Common myeloid progenitor, CD34-positive (primary cell): ENCODE data around the gene STAT5B.

ENCODE experiments used
- CTCF ChIA-PET: fragments of 350-600 bp; sonication (Branson Sonifier 250); formaldehyde crosslinking; loops from one replicate; lab custom pipeline; 2021; ENCODE audit warnings: antibody characterized with exemption; lab: Charles Lee
- POLR2A ChIA-PET: fragments of 350-600 bp; sonication (Branson Sonifier 250); formaldehyde crosslinking; loops from one replicate; lab custom pipeline; 2021; ENCODE audit warnings: antibody characterized with exemption; lab: Charles Lee
- DNase-seq, 3 donors: peaks; one replicate each; pipeline versions ENCODE4 v3.0.0 to v3.0.0-alpha.2; 2013
- H3K27ac ChIP-seq, 2 experiments: 1 replicate in 1 of 2; 2 replicates in 1 of 2; pipeline ENCODE4 v1.7.0; 2013; ENCODE audit warnings: inconsistent platforms in 2 of 2, low read length in 2 of 2, mild to moderate bottlenecking in 2 of 2, low read depth in 1 of 2, moderate library complexity in 1 of 2; ENCODE audit not compliant: severe bottlenecking in 2 of 2, insufficient read depth in 1 of 2, poor library complexity in 1 of 2
- H3K27me3 ChIP-seq, 5 experiments: replicated peaks in 2 of 5; 1 replicate in 3 of 5; 2 replicates in 2 of 5; pipeline versions ENCODE4 v1.6.1 to v1.7.0; 2013; ENCODE audit warnings: low read length in 4 of 5, mild to moderate bottlenecking in 2 of 5, moderate library complexity in 2 of 5, inconsistent platforms in 1 of 5; ENCODE audit not compliant: insufficient read depth in 5 of 5, control insufficient read depth in 4 of 5
- H3K36me3 ChIP-seq, 4 experiments: 1 replicate in 2 of 4; 2 replicates in 2 of 4; pipeline versions ENCODE4 v1.6.1 to v1.7.0; 2013; ENCODE audit warnings: low read length in 3 of 4, control low read depth in 1 of 4, mild to moderate bottlenecking in 1 of 4; ENCODE audit not compliant: control insufficient read depth in 4 of 4, insufficient read depth in 4 of 4
- H3K4me1 ChIP-seq, 4 experiments: 1 replicate in 3 of 4; 2 replicates in 1 of 4; pipeline versions ENCODE4 v1.6.1 to v1.7.1; 2013; ENCODE audit warnings: low read length in 3 of 4, mild to moderate bottlenecking in 3 of 4, control low read depth in 1 of 4, inconsistent platforms in 1 of 4, moderate library complexity in 1 of 4; ENCODE audit not compliant: control insufficient read depth in 4 of 4, insufficient read depth in 4 of 4; ENCODE audit errors: control extremely low read depth in 1 of 4
- H3K4me3 ChIP-seq, 7 experiments: 1 replicate in 4 of 7; 2 replicates in 3 of 7; pipeline versions ENCODE4 v1.5.1 to v1.7.0; 2013; ENCODE audit warnings: mild to moderate bottlenecking in 7 of 7, low read length in 6 of 7, moderate library complexity in 6 of 7, inconsistent platforms in 2 of 7, low read depth in 2 of 7, control low read depth in 1 of 7; ENCODE audit not compliant: insufficient read depth in 4 of 7, control insufficient read depth in 1 of 7; ENCODE audit errors: extremely low read depth in 1 of 7
- H3K9me3 ChIP-seq, 5 experiments: 1 replicate in 4 of 5; 2 replicates in 1 of 5; pipeline versions ENCODE4 v1.6.1 to v1.7.1; 2013; ENCODE audit warnings: low read length in 4 of 5, mild to moderate bottlenecking in 2 of 5, inconsistent platforms in 1 of 5, low read depth in 1 of 5, moderate library complexity in 1 of 5; ENCODE audit not compliant: control insufficient read depth in 4 of 5, insufficient read depth in 2 of 5; ENCODE audit errors: control extremely low read depth in 1 of 5
- WGBS: methylation state at CpG from one replicate; pipeline ENCODE4 v1.1.5; 2013; ENCODE audit not compliant: insufficient coverage; 5-methylcytosine and 5-hydroxymethylcytosine counted together

The STAT5B gene

DNA sequence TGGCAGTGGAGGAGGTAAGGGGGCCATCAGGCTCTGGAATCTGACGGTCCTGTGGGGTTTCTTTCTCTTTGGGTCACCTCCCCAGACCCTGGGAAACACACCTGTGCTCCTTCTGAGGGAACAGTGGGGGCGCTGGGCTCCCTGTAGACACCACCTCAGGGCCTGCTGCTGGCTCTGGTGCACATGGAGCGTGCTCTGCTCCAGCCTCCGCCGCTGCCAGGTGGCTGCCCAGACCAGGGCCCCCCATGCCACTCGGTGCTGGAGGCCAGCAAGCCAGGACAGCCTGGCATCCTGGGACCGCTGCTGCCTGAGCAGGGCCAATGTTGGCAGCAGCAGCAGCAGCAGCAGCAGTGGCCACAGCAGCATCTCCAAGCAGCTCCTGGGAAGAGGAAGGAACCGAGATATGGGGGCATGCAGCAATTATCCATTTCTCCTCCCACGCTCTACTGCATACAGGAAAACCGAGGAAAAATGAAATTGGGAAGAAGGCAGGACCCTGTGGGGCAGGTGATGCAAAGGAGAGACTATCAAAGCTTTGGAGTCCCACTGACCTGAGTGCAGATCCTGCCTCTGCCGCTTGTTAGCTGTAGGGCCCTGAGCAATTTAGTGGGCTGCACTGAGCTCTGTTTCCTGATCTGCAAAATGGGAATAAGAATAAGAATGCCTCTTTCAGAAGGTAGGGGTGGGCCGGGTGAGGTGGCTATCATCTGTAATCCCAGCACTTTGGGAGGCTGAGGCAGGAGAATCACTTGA is 82.8 kb downstream of the STAT5B start:
- H3K27ac ChIP-seq: peak overlapping the region in 1 of 2 experiments; percentile 71
- H3K4me1 ChIP-seq: peaks cover 2 to 37% (median 27%) of the 10 kb centered on the region in 4 experiments
- H3K27me3 ChIP-seq: no peaks in the 10 kb centered on the region
- WGBS: 82% methylated on average over 11 of the region's 12 CpGs
- peak overlapping the region; percentile 79 to 99 (median 96) for H3K4me3 ChIP-seq
- ChIA-PET CTCF (interaction anchor here (1.1 to 4.0 kb wide), 7 partner anchors 10 to 345 kb away, joined by 3 to 14 read pairs (median 3); no protein-coding TSS in a partner anchor), POLR2A (interaction anchor here (0.6 kb wide), 1 partner anchor 81 kb away, joined by 3 read pairs; no protein-coding TSS in a partner anchor)
- no peaks in the 10 kb centered on the region for H3K9me3 ChIP-seq
- H3K36me3 ChIP-seq: peaks cover 0 to 20% (median 13%) of the 10 kb centered on the region in 4 experiments
- no peak for DNase-seq

DNA sequence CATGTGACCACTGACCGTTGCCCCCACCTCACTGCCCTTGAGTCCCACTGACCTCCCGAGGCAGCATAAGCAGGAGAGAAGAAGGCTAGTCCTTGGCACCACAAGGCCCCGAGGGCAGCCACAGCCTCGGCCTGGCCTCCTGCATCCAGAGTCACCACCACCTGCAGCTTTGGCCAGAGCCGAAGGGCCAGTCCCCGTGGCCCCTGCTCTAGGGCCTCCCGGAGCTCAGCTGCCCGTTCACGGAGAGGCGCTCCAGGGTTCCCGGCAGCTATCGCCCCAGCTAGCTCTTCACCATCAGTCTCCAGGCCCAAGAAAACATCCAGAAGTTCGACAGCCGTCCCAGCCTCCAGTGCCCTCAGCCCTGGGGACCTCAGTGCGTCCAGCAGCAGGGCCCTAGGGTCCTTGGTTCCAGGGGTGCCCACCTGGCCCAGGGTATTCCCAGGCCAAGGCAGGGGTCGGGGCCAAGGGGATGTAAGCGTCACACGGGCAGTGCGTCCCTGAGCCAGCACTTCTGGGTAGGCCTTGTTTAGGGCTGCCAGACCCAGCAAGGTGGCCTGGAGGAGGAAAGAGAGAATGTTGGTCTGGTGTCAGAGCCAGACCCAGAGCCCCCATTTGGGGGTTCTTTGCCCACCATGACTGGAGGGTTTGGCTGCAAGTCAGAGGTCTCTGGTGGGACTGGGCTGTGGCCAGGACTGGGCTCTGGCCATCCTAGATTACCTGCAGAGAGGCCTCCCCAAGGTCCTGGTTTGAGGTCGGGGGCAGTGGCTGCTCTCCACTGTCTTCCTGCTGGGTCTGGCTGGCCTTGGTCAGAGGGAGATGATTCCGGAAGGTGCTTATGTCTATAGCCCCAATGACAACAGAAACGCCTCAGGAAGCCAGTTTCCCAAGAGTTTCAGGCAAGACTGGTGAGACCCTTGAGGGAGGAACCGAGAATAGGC is 83.7 kb downstream of the STAT5B start:
- no peak overlapping the region for H3K27ac ChIP-seq
- DNase-seq: no peak
- H3K4me3 ChIP-seq: peak overlapping the region in 1 of 7 experiments; percentile 88
- ChIA-PET CTCF (no interaction called here), POLR2A (interaction anchor here (0.6 kb wide), 1 partner anchor 80 kb away, joined by 3 read pairs; no protein-coding TSS in a partner anchor)
- peaks cover 2 to 42% (median 31%) of the 10 kb centered on the region in 4 experiments for H3K4me1 ChIP-seq
- H3K36me3 ChIP-seq: peaks cover 0 to 20% (median 13%) of the 10 kb centered on the region in 4 experiments
- WGBS: 97% methylated on average over 21 of the region's 23 CpGs
- H3K27me3 ChIP-seq: no peaks in the 10 kb centered on the region
- H3K9me3 ChIP-seq: no peaks in the 10 kb centered on the region

DNA sequence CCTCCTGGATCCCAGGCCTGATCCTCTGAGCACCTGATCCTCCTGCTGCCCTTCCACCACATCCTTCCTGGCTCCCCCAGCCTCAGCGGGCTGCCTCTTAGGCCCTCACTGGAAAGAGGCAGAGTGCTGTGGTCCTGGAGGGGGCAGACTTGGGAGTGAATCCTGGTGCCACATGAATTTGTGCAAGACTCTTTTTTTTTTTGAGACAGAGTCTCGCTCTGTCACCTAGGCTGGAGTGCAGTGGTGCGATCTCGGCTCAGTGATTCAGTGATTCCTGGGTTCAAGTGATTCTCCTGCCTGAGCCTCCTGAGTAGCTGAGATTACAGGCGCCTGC is 84.9 kb downstream of the STAT5B start:
- Histone ChIP-seq H3K4me1 (peaks cover 2 to 42% (median 31%) of the 10 kb centered on the region in 4 experiments), H3K27me3 (no peaks in the 10 kb centered on the region), H3K27ac (no peak overlapping the region), H3K36me3 (peaks cover 0 to 20% (median 13%) of the 10 kb centered on the region in 4 experiments), H3K4me3 (no peak overlapping the region), H3K9me3 (no peaks in the 10 kb centered on the region)
- ChIA-PET CTCF (interaction anchor here (0.7 to 1.7 kb wide), 3 partner anchors 10 to 166 kb away, joined by 3 to 4 read pairs (median 4); no protein-coding TSS in a partner anchor), POLR2A (interaction anchor here (0.6 to 0.8 kb wide), 2 partner anchors 67 to 165 kb away, joined by 3 to 5 read pairs; no protein-coding TSS in a partner anchor)
- WGBS: 100% methylated on average over 4 of the region's 5 CpGs
- no peak for DNase-seq

DNA sequence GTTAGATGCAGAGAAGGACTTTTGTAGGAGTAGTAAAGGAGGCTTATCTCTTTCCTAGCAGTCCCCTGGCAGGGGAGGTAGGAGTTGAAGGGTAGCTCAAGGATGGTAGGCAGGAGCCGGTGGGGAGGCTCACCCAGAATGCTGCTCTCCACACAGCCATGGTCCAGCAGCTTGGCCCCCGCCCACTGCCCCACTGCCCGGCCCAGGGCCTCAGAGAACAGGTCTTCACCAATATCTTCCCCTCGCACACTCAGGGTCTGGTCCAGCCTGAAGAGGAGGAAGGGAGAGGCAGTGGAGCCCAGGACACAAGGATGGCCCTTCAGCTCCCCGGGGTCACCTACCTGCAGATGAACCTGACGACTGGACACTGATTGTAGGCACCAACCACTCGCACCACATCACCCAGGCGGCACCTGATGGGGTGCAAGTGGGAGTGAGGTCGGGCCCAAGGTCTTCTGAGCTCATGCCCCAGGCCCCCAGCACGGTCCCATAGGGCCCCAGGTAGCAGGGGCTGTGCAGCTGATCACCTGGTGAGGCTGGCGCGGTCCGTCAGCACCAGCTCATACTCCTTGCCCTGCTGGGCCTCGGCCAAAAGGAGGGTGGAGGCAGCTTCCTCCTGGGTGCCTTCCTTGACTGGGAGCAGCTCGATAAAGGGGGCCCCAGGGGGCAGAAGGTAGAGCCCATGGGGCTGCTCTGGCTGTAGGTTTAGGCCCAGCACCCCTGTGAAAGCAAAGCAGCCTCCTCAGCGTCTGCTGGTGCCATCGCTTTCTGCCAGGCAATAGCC is 85.5 kb downstream of the STAT5B start:
- 89% methylated on average over 14 of the region's 17 CpGs for WGBS
- Histone ChIP-seq H3K27me3 (no peaks in the 10 kb centered on the region), H3K9me3 (no peaks in the 10 kb centered on the region), H3K4me1 (peaks cover 2 to 42% (median 31%) of the 10 kb centered on the region in 4 experiments), H3K27ac (no peak overlapping the region), H3K4me3 (no peak overlapping the region), H3K36me3 (peaks cover 0 to 20% (median 13%) of the 10 kb centered on the region in 4 experiments)
- ChIA-PET CTCF (interaction anchor here (0.9 to 1.9 kb wide), 6 partner anchors 9 to 75 kb away, joined by 3 to 4 read pairs (median 4); partner anchors contain the start of gene RAB5C), POLR2A (interaction anchor here (0.8 kb wide), 1 partner anchor 164 kb away, joined by 3 read pairs; no protein-coding TSS in a partner anchor)
- DNase-seq: no peak

DNA sequence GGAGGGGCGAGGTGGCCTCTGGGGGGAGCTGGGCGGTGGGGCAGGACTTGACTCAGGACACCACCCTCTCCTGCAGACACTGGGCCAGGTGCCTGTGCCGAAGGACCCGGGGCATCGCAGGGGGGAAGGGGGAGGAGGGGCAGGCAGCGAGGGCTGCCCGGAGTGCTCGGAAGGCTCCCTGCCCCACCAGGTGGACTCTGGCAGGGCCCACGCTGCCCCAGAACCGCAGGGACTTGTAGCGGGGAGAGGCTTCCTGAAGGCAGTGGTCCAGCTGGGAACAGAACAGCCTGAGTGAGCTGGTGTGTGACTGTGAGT is 86.6 kb downstream of the STAT5B start:
- DNase-seq: no peak
- POLR2A ChIA-PET: no interaction called here
- H3K27ac ChIP-seq: no peak overlapping the region
- peaks cover 0 to 20% (median 13%) of the 10 kb centered on the region in 4 experiments for H3K36me3 ChIP-seq
- peaks cover 2 to 44% (median 36%) of the 10 kb centered on the region in 4 experiments for H3K4me1 ChIP-seq
- 92% methylated on average over 7 of the region's 11 CpGs for WGBS
- CTCF ChIA-PET: interaction anchor here (1.3 to 1.9 kb wide), 6 partner anchors 8 to 72 kb away, joined by 3 to 4 read pairs (median 3); partner anchors contain the start of genes HSPB9 and RAB5C
- H3K4me3 ChIP-seq: no peak overlapping the region
- peaks cover 0 to 2% (median 0%) of the 10 kb centered on the region in 5 experiments for H3K27me3 ChIP-seq
- no peaks in the 10 kb centered on the region for H3K9me3 ChIP-seq
